Vagina (tissue), 2 donors: Measurements from ENCODE around the gene YBX2. TPM values are rescaled to one million over a fixed set of nuclear protein-coding genes. Genes with fewer than 3 reads are reported as not detected.

Experiments used
- DNase-seq, 2 donors: peaks; one replicate each; pipeline ENCODE4 v3.0.0-alpha.2; 2017; ENCODE audit errors: extremely low spot score in 2 of 2
- H3K27ac ChIP-seq: fragments of 200-600 bp; sonication (generic); one replicate; pipeline ENCODE4 v1.5.1; 2019
- H3K27me3 ChIP-seq: fragments of 200-600 bp; sonication (generic); one replicate; pipeline ENCODE4 v1.5.1; 2019
- H3K36me3 ChIP-seq, 2 donors: fragments of 200-600 bp; sonication (generic); one replicate each; pipeline ENCODE4 v1.5.1; 2017 to 2019
- H3K4me1 ChIP-seq: fragments of 200-600 bp; sonication (generic); one replicate; pipeline ENCODE4 v1.5.1; 2019
- H3K4me3 ChIP-seq, 2 donors: fragments of 200-600 bp; sonication (generic); 1 replicate in 1 of 2; 2 replicates in 1 of 2; pipeline ENCODE4 v1.5.1; 2016 to 2019
- H3K9me3 ChIP-seq: fragments of 200-600 bp; sonication (generic); one replicate; pipeline ENCODE4 v1.5.1; 2019
- CTCF ChIP-seq, 3 experiments: fragments of 450-650 bp in 2 of 3; fragments of 200-600 bp in 1 of 3; sonication (generic) in 1 of 3; IDR thresholded peaks; one replicate each; pipeline ENCODE4 v1.5.1; 2017 to 2019; ENCODE audit warnings: antibody characterized with exemption in 3 of 3, mild to moderate bottlenecking in 2 of 3, moderate library complexity in 2 of 3
- POLR2A ChIP-seq, 2 donors: fragments of 450-650 bp; IDR thresholded peaks; one replicate each; pipeline ENCODE4 v1.6.1; 2017; ENCODE audit warnings: antibody characterized with exemption in 2 of 2, mild to moderate bottlenecking in 2 of 2, moderate library complexity in 2 of 2
- POLR2AphosphoS5 ChIP-seq, 2 donors: sonication (generic); formaldehyde crosslinking; IDR thresholded peaks; one replicate each; pipeline ENCODE4 v1.9.0; 2017; ENCODE audit warnings: antibody characterized with exemption in 2 of 2, mild to moderate bottlenecking in 2 of 2, low read depth in 1 of 2; ENCODE audit not compliant: insufficient read depth in 1 of 2
- intact Hi-C: fragments of 100-400 bp; cut with DNase I; formaldehyde crosslinking; loops from one replicate; pipeline ENCODE4 v1.15.1; 2023
- total RNA-seq: library from RNA; depleted of rRNA; stranded (reverse); fragments of >200 nt; gene quantifications from one replicate; pipeline ENCODE4 v1.2.3, GENCODE V29; 2016

YBX2 gene
- total RNA-seq, 1 donor from 2014 or later, result 0.25 TPM

- Histone ChIP-seq H3K4me1 (peaks cover 14% of the 10 kb centered on the region), H3K27ac (no peak overlapping the region), H3K9me3 (no peaks in the 10 kb centered on the region), H3K36me3 (peaks cover 0 to 51% of the 10 kb centered on the region in 2 donors), H3K4me3 (no peak overlapping the region), H3K27me3 (no peaks in the 10 kb centered on the region)
- intact Hi-C loops, result no loop called here
- no peak for DNase-seq
- TF ChIP-seq POLR2A (IDR thresholded peaks at IDR 0.05) (no peak), CTCF (IDR thresholded peaks at IDR 0.05) (no peak), POLR2AphosphoS5 (IDR thresholded peaks at IDR 0.05; ENCODE audit: insufficient read depth in 1 of 2, low read depth in 1 of 2) (no peak)
These were observed 30.0 kb upstream of the YBX2 start for GRCh38 chr17:7324438-7324779.

- no peak overlapping the region for H3K4me3 ChIP-seq
- H3K9me3 ChIP-seq, result no peaks in the 10 kb centered on the region
- no peak for DNase-seq
- H3K27ac ChIP-seq, result no peak overlapping the region
- H3K4me1 ChIP-seq, result peaks cover 14% of the 10 kb centered on the region
- intact Hi-C loops, result no loop called here
- TF ChIP-seq POLR2AphosphoS5 (IDR thresholded peaks at IDR 0.05; ENCODE audit: insufficient read depth in 1 of 2, low read depth in 1 of 2) (no peak), CTCF (IDR thresholded peaks at IDR 0.05) (peak; percentile 49 to 60 (median 56))
- no peaks in the 10 kb centered on the region for H3K27me3 ChIP-seq
- peaks cover 0 to 56% of the 10 kb centered on the region in 2 donors for H3K36me3 ChIP-seq
These were observed 29.4 kb upstream of the YBX2 start for GRCh38 chr17:7323731-7324437.

- Histone ChIP-seq H3K4me1 (peaks cover 2% of the 10 kb centered on the region), H3K4me3 (no peak overlapping the region), H3K9me3 (no peaks in the 10 kb centered on the region), H3K27ac (no peak overlapping the region), H3K27me3 (no peaks in the 10 kb centered on the region), H3K36me3 (peaks cover 0 to 68% of the 10 kb centered on the region in 2 donors)
- no peak for TF ChIP-seq POLR2A (IDR thresholded peaks at IDR 0.05)
- TF ChIP-seq CTCF (IDR thresholded peaks at IDR 0.05), result no peak
- intact Hi-C loops, result no loop called here
- no peak for DNase-seq
These were observed 28.2 kb upstream of the YBX2 start for GRCh38 chr17:7322520-7323194.

GRCh38 chr17:7321466-7321865 lies 27.0 kb upstream of the YBX2 start:
- H3K36me3 ChIP-seq, result peaks cover 0 to 76% of the 10 kb centered on the region in 2 donors
- no peaks in the 10 kb centered on the region for H3K4me1 ChIP-seq
- no peaks in the 10 kb centered on the region for H3K9me3 ChIP-seq
- H3K27me3 ChIP-seq, result no peaks in the 10 kb centered on the region
- DNase-seq, result no peak
- intact Hi-C loops, result no loop called here
- H3K4me3 ChIP-seq, result no peak overlapping the region
- no peak overlapping the region for H3K27ac ChIP-seq
- TF ChIP-seq CTCF (IDR thresholded peaks at IDR 0.05) (no peak), POLR2AphosphoS5 (IDR thresholded peaks at IDR 0.05; ENCODE audit: insufficient read depth in 1 of 2, low read depth in 1 of 2) (no peak), POLR2A (IDR thresholded peaks at IDR 0.05) (no peak)
